Prostate gland (tissue), 2 donors: ENCODE results near the gene DHCR7. TPM values are rescaled to one million over a fixed set of nuclear protein-coding genes. Genes with fewer than 3 reads are reported as not detected.

ENCODE experiments used
- DNase-seq: peaks from one replicate; pipeline ENCODE4 v3.0.0-alpha.2; 2019; ENCODE audit warnings: low spot score
- H3K27ac ChIP-seq, 2 donors: fragments of 200-600 bp; sonication (generic); 2 replicates each; pipeline ENCODE4 v1.5.1; 2017 to 2019
- H3K27me3 ChIP-seq: fragments of 200-600 bp; sonication (generic); replicated peaks from 2 replicates; pipeline ENCODE4 v1.5.1; 2019; ENCODE audit not compliant: insufficient read depth
- H3K36me3 ChIP-seq, 2 donors: fragments of 200-600 bp; sonication (generic); 1 replicate in 1 of 2; 2 replicates in 1 of 2; pipeline versions ENCODE4 v1.5.1 to v1.8.1; 2017 to 2019
- H3K4me1 ChIP-seq: fragments of 200-600 bp; sonication (generic); replicated peaks from 2 replicates; pipeline ENCODE4 v1.5.1; 2019
- H3K4me3 ChIP-seq, 2 donors: fragments of 200-600 bp; sonication (generic); 2 replicates each; pipeline ENCODE4 v1.5.1; 2017 to 2019
- H3K9me3 ChIP-seq: fragments of 200-600 bp; sonication (generic); 2 replicates; pipeline ENCODE4 v1.5.1; 2017
- CTCF ChIP-seq, 4 experiments: fragments of 200-600 bp in 2 of 4; fragments of 450-650 bp in 2 of 4; sonication (generic) in 2 of 4; IDR thresholded peaks; 1 replicate in 3 of 4; 2 replicates in 1 of 4; pipeline ENCODE4 v1.5.1; 2016 to 2019; ENCODE audit warnings: antibody characterized with exemption in 4 of 4, mild to moderate bottlenecking in 2 of 4, moderate library complexity in 2 of 4
- POLR2A ChIP-seq: fragments of 450-650 bp; IDR thresholded peaks from one replicate; pipeline ENCODE4 v1.6.1; 2016; ENCODE audit warnings: antibody characterized with exemption, mild to moderate bottlenecking
- POLR2AphosphoS5 ChIP-seq: sonication (generic); formaldehyde crosslinking; IDR thresholded peaks from one replicate; pipeline ENCODE4 v1.6.1; 2017; ENCODE audit warnings: antibody characterized with exemption
- WGBS: methylation state at CpG from one replicate; pipeline ENCODE4 v1.1.5; 2018; 5-methylcytosine and 5-hydroxymethylcytosine counted together
- intact Hi-C: fragments of 100-400 bp; cut with DNase I; formaldehyde crosslinking; loops from one replicate; pipeline ENCODE4 v1.14.2; 2022
- total RNA-seq, 2 donors: library from RNA; depleted of rRNA; stranded (reverse); fragments of >200 nt; gene quantifications; one replicate each; pipeline ENCODE4 v1.1.0, GENCODE V29; 2016

Gene DHCR7
- total RNA-seq, 2 donors from 2014 or later = 29.5 to 93.9 TPM

GRCh38 chr11:71466358-71466757 is 18.2 kb upstream of the DHCR7 start:
- Histone ChIP-seq H3K36me3 (no peaks in the 10 kb centered on the region), H3K27me3 (no peaks in the 10 kb centered on the region), H3K4me1 (no peaks in the 10 kb centered on the region), H3K9me3 (no peaks in the 10 kb centered on the region), H3K4me3 (no peak overlapping the region), H3K27ac (no peak overlapping the region)
- WGBS = 77% methylated on average over 9 of the region's 9 CpGs
- intact Hi-C loops = no loop called here
- TF ChIP-seq POLR2AphosphoS5 (no peak), CTCF (IDR thresholded peaks at IDR 0.05) (no peak)
- DNase-seq = no peak

DNA sequence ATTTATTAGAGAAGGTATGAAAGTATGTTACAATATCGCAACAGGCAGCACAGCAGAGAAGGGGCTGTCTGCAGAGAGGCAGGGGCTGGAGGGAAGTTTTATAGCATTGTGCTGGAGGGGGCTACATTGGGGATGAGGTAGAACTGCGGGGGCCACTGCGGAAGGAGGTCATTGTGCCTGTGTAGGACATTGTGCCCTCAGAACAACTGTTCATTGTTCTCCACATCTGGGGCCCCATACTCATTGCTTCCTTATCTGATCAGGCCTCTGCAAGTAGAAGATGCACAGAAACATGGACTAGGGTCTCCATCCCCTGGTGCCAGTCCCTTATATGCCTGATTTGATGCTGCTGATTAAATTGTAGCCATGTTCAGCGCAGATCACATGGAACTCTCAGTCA is 16.9 kb upstream of the DHCR7 start:
- Histone ChIP-seq H3K9me3 (no peaks in the 10 kb centered on the region), H3K4me1 (no peaks in the 10 kb centered on the region), H3K36me3 (peaks cover 0 to 1% of the 10 kb centered on the region in 2 donors), H3K27me3 (no peaks in the 10 kb centered on the region), H3K27ac (no peak overlapping the region), H3K4me3 (no peak overlapping the region)
- 89% methylated on average over 4 of the region's 4 CpGs for WGBS
- no peak for DNase-seq
- intact Hi-C loops = no loop called here
- TF ChIP-seq CTCF (IDR thresholded peaks at IDR 0.05) = no peak
- TF ChIP-seq POLR2A = no peak
- TF ChIP-seq POLR2AphosphoS5 = no peak

DNA sequence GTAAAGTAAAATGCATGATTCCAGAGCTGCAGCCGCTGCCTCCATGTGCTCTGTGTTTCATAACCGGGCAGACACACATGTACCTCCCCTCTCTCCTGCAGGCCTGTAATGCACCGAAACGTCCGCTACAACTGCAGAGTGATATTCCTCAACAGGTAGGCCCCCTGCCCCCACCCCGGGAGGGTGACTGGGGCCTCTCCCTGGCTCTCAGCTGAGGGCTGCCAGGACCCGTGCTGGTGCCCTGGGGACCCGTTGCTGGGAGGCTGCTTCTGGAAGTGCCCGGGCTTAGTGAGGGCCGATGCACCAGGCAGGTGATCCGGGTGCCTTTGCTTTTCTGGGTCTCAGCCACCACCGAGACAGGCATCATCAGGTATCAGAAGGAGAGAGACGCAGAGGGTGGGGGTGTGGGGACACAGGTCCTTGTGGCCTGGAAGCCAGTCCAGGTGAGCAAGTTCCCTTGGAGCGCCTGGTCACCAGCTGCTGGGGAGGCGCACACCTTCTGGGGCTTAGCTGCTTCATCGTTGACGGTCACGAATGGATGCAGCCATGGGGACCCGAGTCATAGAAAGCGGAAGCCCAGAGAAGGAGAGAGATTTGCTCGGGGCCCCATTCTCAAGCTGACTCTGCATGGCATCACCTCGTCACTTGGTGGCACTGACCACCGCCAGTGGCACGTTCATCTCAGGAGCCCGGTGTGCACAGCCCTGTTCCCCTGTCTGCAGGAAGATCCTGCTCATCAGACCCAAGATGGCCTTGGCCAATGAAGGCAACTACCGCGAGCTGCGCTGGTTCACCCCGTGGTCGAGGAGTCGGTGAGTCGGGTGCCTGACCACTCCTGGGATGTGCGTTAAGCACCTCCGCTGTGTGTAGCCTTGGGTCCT is 15.4 kb upstream of the DHCR7 start:
- no peak for DNase-seq
- TF ChIP-seq CTCF (IDR thresholded peaks at IDR 0.05) = no peak
- no peak for TF ChIP-seq POLR2AphosphoS5
- no peak for TF ChIP-seq POLR2A
- Histone ChIP-seq H3K9me3 (no peaks in the 10 kb centered on the region), H3K27ac (no peak overlapping the region), H3K27me3 (no peaks in the 10 kb centered on the region), H3K4me1 (no peaks in the 10 kb centered on the region), H3K4me3 (no peak overlapping the region), H3K36me3 (peaks cover 11 to 12% of the 10 kb centered on the region in 2 donors)
- intact Hi-C loops = no loop called here
- whole genome bisulfite sequencing = 97% methylated on average over 34 of the region's 34 CpGs

DNA sequence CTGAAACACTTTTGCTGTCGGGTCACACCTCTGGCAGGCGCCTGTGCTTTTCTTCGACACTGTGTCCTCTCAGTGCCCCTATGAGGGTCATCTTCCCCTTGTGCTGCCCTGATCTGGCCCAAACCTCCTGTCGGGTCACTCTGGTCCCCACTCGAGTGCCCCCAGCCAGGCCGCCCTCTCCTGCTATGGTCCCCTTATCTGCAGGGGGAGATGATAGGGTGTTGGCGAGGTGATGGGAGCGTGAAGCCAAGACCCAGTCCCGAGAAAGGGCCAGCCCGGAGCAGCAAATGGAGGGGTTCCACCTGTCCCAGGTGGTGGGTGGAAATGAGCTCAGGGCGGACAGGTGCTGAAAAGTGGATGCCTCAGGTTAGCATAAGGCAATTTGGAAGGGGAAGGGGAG is 14.5 kb upstream of the DHCR7 start:
- Histone ChIP-seq H3K4me1 (no peaks in the 10 kb centered on the region), H3K4me3 (no peak overlapping the region), H3K9me3 (no peaks in the 10 kb centered on the region), H3K27ac (no peak overlapping the region), H3K36me3 (peaks cover 11 to 12% of the 10 kb centered on the region in 2 donors), H3K27me3 (no peaks in the 10 kb centered on the region)
- WGBS = 92% methylated on average over 11 of the region's 11 CpGs
- intact Hi-C loops = no loop called here
- TF ChIP-seq CTCF (IDR thresholded peaks at IDR 0.05) (no peak), POLR2AphosphoS5 (no peak), POLR2A (no peak)
- DNase-seq = no peak

DNA sequence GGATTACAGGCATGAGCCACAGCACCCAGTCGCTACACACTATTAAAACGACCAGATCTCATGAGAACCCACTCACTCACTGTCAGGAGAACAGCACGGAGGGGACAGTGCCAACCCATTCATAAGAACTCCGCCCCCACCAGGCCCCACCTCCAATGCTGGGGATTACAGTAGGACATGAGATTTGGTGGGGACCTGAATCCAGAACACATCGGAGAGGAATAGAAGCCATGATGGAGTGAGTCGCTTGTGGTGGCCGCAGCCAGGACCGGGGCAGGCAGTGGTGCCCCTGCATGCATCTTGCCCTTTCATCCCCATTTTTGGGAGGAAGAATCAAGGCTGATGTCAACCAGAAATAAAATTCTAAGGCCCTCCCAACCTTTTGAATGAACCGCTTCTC is 13.5 kb upstream of the DHCR7 start:
- WGBS = 81% methylated on average over 9 of the region's 9 CpGs

More for the DNA sequence above, 13.5 kb upstream of the DHCR7 start:
- no peak for TF ChIP-seq CTCF (IDR thresholded peaks at IDR 0.05)
- no peak for TF ChIP-seq POLR2A
- TF ChIP-seq POLR2AphosphoS5 = no peak
- H3K4me3 ChIP-seq = no peak overlapping the region
- H3K27ac ChIP-seq = no peak overlapping the region
- H3K36me3 ChIP-seq = peaks cover 11 to 12% of the 10 kb centered on the region in 2 donors
- H3K4me1 ChIP-seq = no peaks in the 10 kb centered on the region
- intact Hi-C loops = no loop called here
- no peaks in the 10 kb centered on the region for H3K9me3 ChIP-seq
- H3K27me3 ChIP-seq = no peaks in the 10 kb centered on the region
- no peak for DNase-seq
